ENCODE results near the gene FOXK2. TPM values are rescaled to one million over a fixed set of nuclear protein-coding genes. Genes with fewer than 3 reads are reported as not detected.

Gene FOXK2
- total RNA-seq: 42.5 and 57.7 TPM in 2 replicates

DNA sequence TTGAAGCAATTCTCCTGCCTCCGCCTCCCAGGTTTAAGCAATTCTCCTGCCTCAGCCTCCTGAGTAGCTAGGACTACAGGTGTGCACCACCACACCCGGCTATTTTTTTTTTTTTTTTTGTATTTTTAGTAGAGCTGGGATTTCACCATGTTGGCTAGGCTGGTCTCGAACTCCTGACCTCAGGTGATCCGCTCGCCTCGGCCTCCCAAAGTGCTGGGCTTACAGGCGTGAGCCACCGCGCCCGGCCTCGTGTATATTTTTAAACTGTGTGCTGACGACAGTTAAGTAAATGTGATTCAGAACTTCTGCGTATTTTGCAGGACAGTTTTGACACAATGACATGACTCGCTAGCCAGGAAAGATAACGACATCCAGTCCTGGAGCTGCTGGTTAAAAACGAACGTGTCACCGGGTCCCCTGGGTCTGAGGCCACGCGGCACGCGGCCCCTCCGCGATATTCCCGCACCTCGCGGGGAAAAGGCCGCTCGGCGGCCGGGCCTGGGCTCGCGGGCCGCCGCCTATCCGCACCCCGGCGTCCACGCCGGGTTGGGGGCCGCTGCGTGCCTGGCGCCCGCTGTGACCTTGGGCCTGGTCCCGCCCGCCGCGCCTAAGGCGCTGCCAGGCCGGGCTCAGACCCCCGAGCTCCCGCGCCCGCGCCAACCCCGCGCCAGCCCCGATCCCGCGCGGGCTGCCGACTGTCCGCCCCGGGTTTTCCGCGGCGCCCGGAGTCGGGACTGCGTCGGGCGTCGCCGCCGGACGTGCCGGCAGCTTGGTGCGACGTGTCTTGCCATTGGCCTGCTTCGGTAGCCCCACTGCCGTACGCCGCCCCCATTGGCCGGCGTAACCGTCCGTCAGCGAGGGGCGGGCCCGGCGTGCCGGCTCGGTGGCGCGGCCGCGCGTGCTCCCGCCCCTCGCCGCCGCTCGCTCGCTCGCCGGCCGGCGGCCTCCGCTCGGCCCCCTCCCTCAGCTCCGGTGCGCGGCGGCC lies at the start of gene FOXK2:
Gene FOXK2, plus strand, starts transcription at position 907 of the 985 bp plus-strand sequence. CDS start 157 bp downstream, outside the sequence.
- peak within 1 kb of the TSS; percentile 80 for H3K4me3 ChIP-seq (ENCODE audit: low read depth, low read length)
- peak; percentile 73 for DNase-seq (ENCODE audit: low read depth)
- no peaks in the 10 kb centered on the region for H3K27me3 ChIP-seq (ENCODE audit: control insufficient read depth, insufficient read depth, low read length)
- no peaks in the 10 kb centered on the region for H3K36me3 ChIP-seq (ENCODE audit: control insufficient read depth, insufficient read depth, low read length)
- TF ChIP-seq, protein P1, sequence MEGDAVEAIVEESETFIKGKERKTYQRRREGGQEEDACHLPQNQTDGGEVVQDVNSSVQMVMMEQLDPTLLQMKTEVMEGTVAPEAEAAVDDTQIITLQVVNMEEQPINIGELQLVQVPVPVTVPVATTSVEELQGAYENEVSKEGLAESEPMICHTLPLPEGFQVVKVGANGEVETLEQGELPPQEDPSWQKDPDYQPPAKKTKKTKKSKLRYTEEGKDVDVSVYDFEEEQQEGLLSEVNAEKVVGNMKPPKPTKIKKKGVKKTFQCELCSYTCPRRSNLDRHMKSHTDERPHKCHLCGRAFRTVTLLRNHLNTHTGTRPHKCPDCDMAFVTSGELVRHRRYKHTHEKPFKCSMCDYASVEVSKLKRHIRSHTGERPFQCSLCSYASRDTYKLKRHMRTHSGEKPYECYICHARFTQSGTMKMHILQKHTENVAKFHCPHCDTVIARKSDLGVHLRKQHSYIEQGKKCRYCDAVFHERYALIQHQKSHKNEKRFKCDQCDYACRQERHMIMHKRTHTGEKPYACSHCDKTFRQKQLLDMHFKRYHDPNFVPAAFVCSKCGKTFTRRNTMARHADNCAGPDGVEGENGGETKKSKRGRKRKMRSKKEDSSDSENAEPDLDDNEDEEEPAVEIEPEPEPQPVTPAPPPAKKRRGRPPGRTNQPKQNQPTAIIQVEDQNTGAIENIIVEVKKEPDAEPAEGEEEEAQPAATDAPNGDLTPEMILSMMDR (IDR thresholded peaks at IDR 0.05; ENCODE audit: insufficient read depth, low read length, poor library complexity, severe bottlenecking): no peak

DNA sequence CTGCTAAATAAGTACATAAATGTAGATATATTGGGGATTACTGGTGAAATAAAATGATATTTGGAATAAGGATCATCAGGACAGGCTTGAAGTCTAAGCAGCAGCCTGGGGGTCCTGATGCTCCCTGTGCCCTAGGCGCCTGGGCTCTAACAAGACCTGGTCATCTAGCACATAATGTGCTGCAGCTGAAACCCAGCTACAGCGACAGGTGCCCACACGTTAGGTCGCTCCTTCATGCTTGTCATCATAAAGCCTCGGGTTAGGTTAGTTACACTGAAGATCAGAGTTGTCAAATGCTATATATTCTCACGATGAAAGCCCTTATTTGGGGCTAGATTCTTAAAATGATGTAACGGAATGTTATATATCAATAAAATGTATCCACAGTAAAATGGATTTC lies 49.5 kb upstream of the FOXK2 start:
- Histone ChIP-seq H3K27me3 (ENCODE audit: control insufficient read depth, insufficient read depth, low read length) (no peaks in the 10 kb centered on the region), H3K4me3 (ENCODE audit: low read depth, low read length) (no peak overlapping the region), H3K36me3 (ENCODE audit: control insufficient read depth, insufficient read depth, low read length) (peaks cover 3% of the 10 kb centered on the region)
- TF ChIP-seq, protein P1 (IDR thresholded peaks at IDR 0.05; ENCODE audit: insufficient read depth, low read length, poor library complexity, severe bottlenecking): no peak
- no peak for DNase-seq (ENCODE audit: low read depth)

GRCh38 chr17:82474223-82475010 lies 45.1 kb upstream of the FOXK2 start:
- TF ChIP-seq, protein P1 (IDR thresholded peaks at IDR 0.05; ENCODE audit: insufficient read depth, low read length, poor library complexity, severe bottlenecking): no peak
- DNase-seq (ENCODE audit: low read depth): no peak
- H3K27me3 ChIP-seq (ENCODE audit: control insufficient read depth, insufficient read depth, low read length): no peaks in the 10 kb centered on the region
- H3K36me3 ChIP-seq (ENCODE audit: control insufficient read depth, insufficient read depth, low read length): no peaks in the 10 kb centered on the region
- no peak overlapping the region for H3K4me3 ChIP-seq (ENCODE audit: low read depth, low read length)

GRCh38 chr17:82475458-82475857 lies 44.1 kb upstream of the FOXK2 start:
- Histone ChIP-seq H3K27me3 (ENCODE audit: control insufficient read depth, insufficient read depth, low read length) (no peaks in the 10 kb centered on the region), H3K36me3 (ENCODE audit: control insufficient read depth, insufficient read depth, low read length) (peaks cover 1% of the 10 kb centered on the region), H3K4me3 (ENCODE audit: low read depth, low read length) (no peak overlapping the region)
- DNase-seq (ENCODE audit: low read depth): no peak
- TF ChIP-seq, protein P1 (IDR thresholded peaks at IDR 0.05; ENCODE audit: insufficient read depth, low read length, poor library complexity, severe bottlenecking): no peak

DNA sequence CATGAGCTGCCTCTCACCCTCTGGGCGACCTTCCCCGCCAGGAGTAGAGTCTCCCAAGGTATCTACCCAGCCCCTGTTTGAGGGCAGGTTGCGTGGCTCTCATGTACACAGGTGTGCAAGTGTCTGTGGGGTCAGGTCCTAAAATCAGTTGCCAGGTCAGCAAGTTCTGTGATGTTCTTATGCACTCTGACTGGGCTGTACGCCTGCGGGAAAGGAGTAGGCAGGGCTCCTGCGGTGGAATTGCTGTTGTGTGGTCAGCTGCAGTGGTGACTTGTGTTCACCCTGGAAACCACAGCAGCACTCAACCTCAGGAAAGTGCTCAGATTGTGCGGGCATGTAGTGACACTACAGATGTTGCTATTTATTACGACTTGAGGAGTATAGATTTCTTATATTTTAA lies 41.6 kb upstream of the FOXK2 start:
- no peaks in the 10 kb centered on the region for H3K27me3 ChIP-seq (ENCODE audit: control insufficient read depth, insufficient read depth, low read length)
- no peak for DNase-seq (ENCODE audit: low read depth)

More for the DNA sequence above, 41.6 kb upstream of the FOXK2 start:
- TF ChIP-seq, protein P1 (IDR thresholded peaks at IDR 0.05; ENCODE audit: insufficient read depth, low read length, poor library complexity, severe bottlenecking): no peak
- H3K36me3 ChIP-seq (ENCODE audit: control insufficient read depth, insufficient read depth, low read length): peaks cover 1% of the 10 kb centered on the region
- H3K4me3 ChIP-seq (ENCODE audit: low read depth, low read length): no peak overlapping the region

Measured in kidney epithelial cell (primary cell).